NCI-H1436 treated with DMSO at 0.1 percent for 48 hours (cell line): ENCODE data around the gene RPS19BP1.
"Not testable (repeated sequence)": the region's sequence is repeated elsewhere in the genome, so short reads cannot be mapped to it uniquely, and the experiment has no call there.

Experiments
- DNase-seq: peaks from one replicate; lab custom pipeline; 2025; lab: John Stamatoyannopoulos, UW

The RPS19BP1 gene

GRCh38 chr22:39528681-39529486 lies 3.7 kb downstream of the RPS19BP1 start:
- peak; percentile 75 for DNase-seq

- peak; percentile 50 for DNase-seq
These were observed 4.4 kb downstream of the RPS19BP1 start for GRCh38 chr22:39528080-39528661.

- no peak for DNase-seq
These were observed 5.0 kb downstream of the RPS19BP1 start for GRCh38 chr22:39527481-39527961.

- no peak for DNase-seq
These were observed 5.8 kb downstream of the RPS19BP1 start for GRCh38 chr22:39526736-39527171.

GRCh38 chr22:39525658-39525975 lies 6.9 kb downstream of the RPS19BP1 start:
- no peak for DNase-seq

GRCh38 chr22:39524753-39525657 lies 7.5 kb downstream of the RPS19BP1 start:
- DNase-seq: no peak

- no peak for DNase-seq
These were observed 8.3 kb downstream of the RPS19BP1 start for GRCh38 chr22:39524089-39524752.

GRCh38 chr22:39522567-39523300 lies 9.8 kb downstream of the RPS19BP1 start:
- DNase-seq: peak; percentile 38

- DNase-seq: not testable (repeated sequence)
These were observed 10.5 kb downstream of the RPS19BP1 start for GRCh38 chr22:39522091-39522490.

- DNase-seq: not testable (repeated sequence)
These were observed 11.3 kb downstream of the RPS19BP1 start for GRCh38 chr22:39521106-39521885.

- no peak for DNase-seq
These were observed 12.1 kb downstream of the RPS19BP1 start, which contains the start of gene ATF4 for GRCh38 chr22:39520226-39521105. Gene ATF4, plus strand, starts transcription at chr22:39520562. Its CDS starts 884 bp downstream, at chr22:39521446.

GRCh38 chr22:39519681-39520225 lies 12.8 kb downstream of the RPS19BP1 start:
- peak; percentile 94 for DNase-seq

GRCh38 chr22:39518996-39519680 lies 13.4 kb downstream of the RPS19BP1 start:
- no peak for DNase-seq

GRCh38 chr22:39518144-39518786 lies 14.3 kb downstream of the RPS19BP1 start:
- DNase-seq: no peak

GRCh38 chr22:39517470-39517869 lies 15.1 kb downstream of the RPS19BP1 start:
- DNase-seq: no peak

- DNase-seq: no peak
These were observed 17.1 kb downstream of the RPS19BP1 start for GRCh38 chr22:39515266-39516050.

GRCh38 chr22:39514373-39514973 lies 18.1 kb downstream of the RPS19BP1 start:
- no peak for DNase-seq
